ENCODE results near the gene C10orf53. TPM values are rescaled to one million over a fixed set of nuclear protein-coding genes. Genes with fewer than 3 reads are reported as not detected.

Gene C10orf53
- total RNA-seq, 6 experiments from 2014 or later = not detected

GRCh38 chr10:49745756-49746155 is 66.3 kb downstream of the C10orf53 start:
- Histone ChIP-seq H3K27ac (no peak overlapping the region), H3K27me3 (no peaks in the 10 kb centered on the region), H3K4me1 (peaks cover 0 to 6% (median 0%) of the 10 kb centered on the region in 4 donors), H3K9me3 (no peaks in the 10 kb centered on the region), H3K36me3 (peaks cover 0 to 55% (median 28%) of the 10 kb centered on the region in 4 donors), H3K4me3 (no peak overlapping the region)
- no peak for ATAC-seq
- intact Hi-C loops (cut with DNase I) = no loop called here
- TF ChIP-seq CTCF (IDR thresholded peaks at IDR 0.05) (no peak), POLR2A (IDR thresholded peaks at IDR 0.05) (no peak)
- 93% methylated on average over 3 of the region's 12 CpGs for WGBS (ENCODE audit: insufficient coverage, low coverage, low lambda C conversion rate, missing lambda C conversion rate)
- no peak for DNase-seq

GRCh38 chr10:49746626-49747302 is 67.3 kb downstream of the C10orf53 start:
- intact Hi-C loops (cut with DNase I) = no loop called here
- Histone ChIP-seq H3K27ac (no peak overlapping the region), H3K27me3 (no peaks in the 10 kb centered on the region), H3K36me3 (peaks cover 0 to 62% (median 33%) of the 10 kb centered on the region in 4 donors), H3K4me3 (no peak overlapping the region), H3K4me1 (peaks cover 0 to 6% (median 0%) of the 10 kb centered on the region in 4 donors), H3K9me3 (no peaks in the 10 kb centered on the region)
- DNase-seq (no peak), ATAC-seq (no peak)
- no CpG with 5 or more reads among the region's 20 CpGs for WGBS (ENCODE audit: insufficient coverage, low coverage, low lambda C conversion rate, missing lambda C conversion rate)
- no peak for TF ChIP-seq CTCF (IDR thresholded peaks at IDR 0.05)
- TF ChIP-seq POLR2A (IDR thresholded peaks at IDR 0.05) = no peak

Other genes with a start within 250 kb of the C10orf53 start
- gene ERCC6, start 140.5 kb upstream of the C10orf53 start, total RNA-seq = 10 to 100 TPM in 4 of 6 experiments, 1 to 10 TPM in 2; 7.3 to 16.8 (median 10.6) TPM
- not detected for gene SLC18A3, start 69.3 kb upstream of the C10orf53 start, total RNA-seq
- gene CHAT, start 65.6 kb upstream of the C10orf53 start, total RNA-seq = not detected
- 10 to 100 TPM; 60.4 to 98.5 (median 76.8) TPM for gene OGDHL, start 82.7 kb downstream of the C10orf53 start, total RNA-seq

All from right lobe of liver (tissue), 6 donors.